HFFc6 (cell line): ENCODE measurements around the gene RTN4IP1. TPM values are rescaled to one million over a fixed set of nuclear protein-coding genes. Genes with fewer than 3 reads are reported as not detected.

Experiments used
- DNase-seq: peaks from one replicate; pipeline ENCODE4 v3.0.0-alpha.2; 2018
- H3K27ac Mint-ChIP-seq: 2 replicates; pipeline ENCODE4 v1.8.0; 2020; ENCODE audit warnings: mild to moderate bottlenecking, mixed read lengths
- H3K27me3 Mint-ChIP-seq: 2 replicates; pipeline ENCODE4 v1.8.0; 2021; ENCODE audit warnings: mild to moderate bottlenecking, moderate library complexity, mixed read lengths; ENCODE audit not compliant: insufficient read depth
- H3K36me3 Mint-ChIP-seq: 2 replicates; pipeline ENCODE4 v1.8.0; 2021; ENCODE audit warnings: low read depth, mixed read lengths
- H3K4me1 Mint-ChIP-seq: 2 replicates; pipeline ENCODE4 v1.8.0; 2020; ENCODE audit warnings: low read depth, mixed read lengths
- H3K4me3 Mint-ChIP-seq: 2 replicates; pipeline ENCODE4 v1.8.0; 2020; ENCODE audit warnings: mild to moderate bottlenecking, moderate library complexity, mixed read lengths
- H3K9me3 Mint-ChIP-seq: 2 replicates; pipeline ENCODE4 v1.8.0; 2020; ENCODE audit warnings: mild to moderate bottlenecking, mixed read lengths
- total RNA-seq, 6 experiments: library from RNA; stranded (reverse); fragmentation: NEBNext Ultra II Directional; extraction: Animal tissue kit (Norgen Biotek cat#: 25700); gene quantifications; 2 replicates in 1 of 6; 3 replicates in 5 of 6; pipeline ENCODE4 v1.2.3, GENCODE V29; 2021
- TF ChIP-seq, protein P1 (sequence below): fragments of 200-600 bp; sonication (generic); IDR thresholded peaks from 2 replicates; pipeline ENCODE4 v1.5.0; 2021; ENCODE audit warnings: antibody characterized with exemption, mild to moderate bottlenecking

RTN4IP1 gene
- total RNA-seq, 6 experiments from 2014 or later = 5.7 to 8.9 (median 8.0) TPM

DNA sequence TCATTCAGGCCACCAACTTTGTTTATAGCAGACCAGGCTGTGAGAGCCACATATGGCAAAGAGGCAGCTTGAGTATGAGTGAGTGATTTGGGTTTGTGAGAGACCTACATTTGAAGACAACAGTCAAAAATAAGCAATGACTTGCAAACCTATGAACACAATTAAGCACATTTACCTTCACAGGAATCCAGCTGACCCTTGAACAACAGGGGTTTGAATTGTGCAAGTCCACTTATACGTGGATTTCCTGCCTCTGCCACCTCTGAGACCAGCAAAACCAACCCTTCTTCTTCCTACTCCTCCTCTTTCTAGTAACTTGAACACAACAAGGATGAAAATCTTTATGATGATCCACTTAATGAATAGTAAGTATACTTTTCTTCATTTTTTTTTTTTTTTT is 10.1 kb downstream of the RTN4IP1 start:
- Mint-ChIP-seq H3K4me3 (no peak overlapping the region), H3K36me3 (peaks cover 14% of the 10 kb centered on the region), H3K4me1 (peaks cover 12% of the 10 kb centered on the region), H3K27ac (no peak overlapping the region), H3K27me3 (no peaks in the 10 kb centered on the region), H3K9me3 (no peaks in the 10 kb centered on the region)
- no peak for DNase-seq
- TF ChIP-seq, protein P1, sequence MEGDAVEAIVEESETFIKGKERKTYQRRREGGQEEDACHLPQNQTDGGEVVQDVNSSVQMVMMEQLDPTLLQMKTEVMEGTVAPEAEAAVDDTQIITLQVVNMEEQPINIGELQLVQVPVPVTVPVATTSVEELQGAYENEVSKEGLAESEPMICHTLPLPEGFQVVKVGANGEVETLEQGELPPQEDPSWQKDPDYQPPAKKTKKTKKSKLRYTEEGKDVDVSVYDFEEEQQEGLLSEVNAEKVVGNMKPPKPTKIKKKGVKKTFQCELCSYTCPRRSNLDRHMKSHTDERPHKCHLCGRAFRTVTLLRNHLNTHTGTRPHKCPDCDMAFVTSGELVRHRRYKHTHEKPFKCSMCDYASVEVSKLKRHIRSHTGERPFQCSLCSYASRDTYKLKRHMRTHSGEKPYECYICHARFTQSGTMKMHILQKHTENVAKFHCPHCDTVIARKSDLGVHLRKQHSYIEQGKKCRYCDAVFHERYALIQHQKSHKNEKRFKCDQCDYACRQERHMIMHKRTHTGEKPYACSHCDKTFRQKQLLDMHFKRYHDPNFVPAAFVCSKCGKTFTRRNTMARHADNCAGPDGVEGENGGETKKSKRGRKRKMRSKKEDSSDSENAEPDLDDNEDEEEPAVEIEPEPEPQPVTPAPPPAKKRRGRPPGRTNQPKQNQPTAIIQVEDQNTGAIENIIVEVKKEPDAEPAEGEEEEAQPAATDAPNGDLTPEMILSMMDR = no peak

DNA sequence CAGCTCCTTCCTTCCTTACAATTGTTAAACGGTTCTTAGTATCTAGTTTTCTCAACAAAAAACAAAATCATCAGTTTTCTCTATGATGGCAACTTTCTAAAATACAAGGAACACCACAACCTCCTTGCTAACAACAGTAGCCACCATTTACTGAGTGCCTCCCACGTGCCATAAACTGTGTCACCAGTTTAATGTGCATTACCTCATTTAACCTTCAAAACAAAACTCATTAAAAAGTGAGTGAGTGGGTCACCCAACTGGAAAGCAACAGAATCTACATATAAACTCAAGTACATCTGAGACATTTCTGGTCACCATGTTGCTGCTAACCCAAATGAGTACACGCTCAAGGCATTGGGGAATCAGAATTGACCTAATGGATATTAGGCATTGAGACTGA is 11.0 kb downstream of the RTN4IP1 start:
- no peak overlapping the region for H3K27ac Mint-ChIP-seq
- TF ChIP-seq, protein P1 = no peak
- peaks cover 14% of the 10 kb centered on the region for H3K36me3 Mint-ChIP-seq
- DNase-seq = no peak
- H3K4me1 Mint-ChIP-seq = peaks cover 12% of the 10 kb centered on the region
- H3K9me3 Mint-ChIP-seq = no peaks in the 10 kb centered on the region
- no peaks in the 10 kb centered on the region for H3K27me3 Mint-ChIP-seq
- H3K4me3 Mint-ChIP-seq = no peak overlapping the region

GRCh38 chr6:106617857-106618256 is 11.4 kb downstream of the RTN4IP1 start:
- Mint-ChIP-seq H3K36me3 (peaks cover 10% of the 10 kb centered on the region), H3K9me3 (no peaks in the 10 kb centered on the region), H3K27me3 (no peaks in the 10 kb centered on the region), H3K4me3 (no peak overlapping the region), H3K27ac (no peak overlapping the region), H3K4me1 (peaks cover 12% of the 10 kb centered on the region)
- TF ChIP-seq, protein P1 = no peak
- no peak for DNase-seq

DNA sequence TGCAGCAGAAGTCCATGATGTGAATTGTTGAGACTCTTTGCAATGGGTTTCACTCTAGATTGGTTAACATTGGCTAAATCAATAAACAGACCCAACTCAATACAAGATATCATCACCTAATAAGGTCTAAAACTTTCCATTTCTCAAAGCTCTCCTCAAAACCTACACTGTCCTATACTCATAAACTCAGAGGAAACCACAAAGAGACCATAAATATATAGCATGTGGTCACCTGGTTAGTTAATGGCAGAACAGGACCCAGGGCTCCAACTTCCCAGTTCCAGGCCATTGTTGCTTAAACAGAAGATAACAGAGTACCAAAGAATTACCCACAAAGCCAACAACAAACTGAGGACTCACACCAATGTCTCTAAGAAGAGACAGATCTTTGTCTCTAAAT is 12.0 kb downstream of the RTN4IP1 start:
- H3K4me3 Mint-ChIP-seq = no peak overlapping the region
- no peak for DNase-seq

GRCh38 chr6:106614592-106615257 is 14.6 kb downstream of the RTN4IP1 start:
- Mint-ChIP-seq H3K4me3 (no peak overlapping the region), H3K9me3 (no peaks in the 10 kb centered on the region), H3K36me3 (no peaks in the 10 kb centered on the region), H3K4me1 (no peaks in the 10 kb centered on the region), H3K27me3 (no peaks in the 10 kb centered on the region), H3K27ac (no peak overlapping the region)
- no peak for DNase-seq
- TF ChIP-seq, protein P1 = no peak

More for the DNA sequence above, 12.0 kb downstream of the RTN4IP1 start:
- peaks cover 12% of the 10 kb centered on the region for H3K4me1 Mint-ChIP-seq
- TF ChIP-seq, protein P1 = no peak
- H3K36me3 Mint-ChIP-seq = peaks cover 4% of the 10 kb centered on the region
- H3K27ac Mint-ChIP-seq = no peak overlapping the region
- H3K27me3 Mint-ChIP-seq = no peaks in the 10 kb centered on the region
- no peaks in the 10 kb centered on the region for H3K9me3 Mint-ChIP-seq
